GM21447 (cell line): ENCODE data around the gene GPM6B.

Experiments
- ATAC-seq: cut with Tn5 transposase; IDR thresholded peaks from one replicate; pipeline ENCODE4 v1.9.1; 2021; ENCODE audit not compliant: unreplicated experiment

The GPM6B gene

GRCh38 chrX:13825178-13825762, 8.4 kb upstream of the GPM6B start:
- ATAC-seq = no peak

- ATAC-seq = no peak
These were observed 7.9 kb upstream of the GPM6B start for GRCh38 chrX:13824746-13825145.

GRCh38 chrX:13821738-13822137, 4.8 kb upstream of the GPM6B start:
- ATAC-seq = no peak

- ATAC-seq = no peak
These were observed 717 bp downstream of the GPM6B start for GRCh38 chrX:13816176-13816575.

GRCh38 chrX:13815664-13816063, 1.2 kb downstream of the GPM6B start:
- ATAC-seq = no peak

- no peak for ATAC-seq
These were observed 8.0 kb downstream of the GPM6B start for GRCh38 chrX:13808865-13809264.

- ATAC-seq = no peak
These were observed 8.6 kb downstream of the GPM6B start for GRCh38 chrX:13808293-13808692.

GRCh38 chrX:13805241-13805640, 11.7 kb downstream of the GPM6B start:
- no peak for ATAC-seq

GRCh38 chrX:13803116-13803515, 13.8 kb downstream of the GPM6B start:
- ATAC-seq = no peak

- no peak for ATAC-seq
These were observed 18.7 kb downstream of the GPM6B start for GRCh38 chrX:13798184-13798583.

GRCh38 chrX:13797512-13797911, 19.4 kb downstream of the GPM6B start:
- no peak for ATAC-seq

GRCh38 chrX:13794417-13794816, 22.5 kb downstream of the GPM6B start:
- no peak for ATAC-seq

GRCh38 chrX:13793897-13794296, 23.0 kb downstream of the GPM6B start:
- no peak for ATAC-seq

- no peak for ATAC-seq
These were observed 25.3 kb downstream of the GPM6B start for GRCh38 chrX:13791559-13791958.

- ATAC-seq = no peak
These were observed 25.7 kb downstream of the GPM6B start for GRCh38 chrX:13791145-13791544.

- ATAC-seq = no peak
These were observed 26.4 kb downstream of the GPM6B start for GRCh38 chrX:13790206-13791131.

GRCh38 chrX:13786048-13786447, 30.8 kb downstream of the GPM6B start:
- ATAC-seq = no peak

- no peak for ATAC-seq
These were observed 35.9 kb downstream of the GPM6B start for GRCh38 chrX:13780868-13781427.

- no peak for ATAC-seq
These were observed 38.0 kb downstream of the GPM6B start for GRCh38 chrX:13778916-13779315.

- no peak for ATAC-seq
These were observed 40.5 kb downstream of the GPM6B start for GRCh38 chrX:13776387-13776786.

- no peak for ATAC-seq
These were observed 41.1 kb downstream of the GPM6B start for GRCh38 chrX:13775837-13776236.

GRCh38 chrX:13774696-13775095, 42.2 kb downstream of the GPM6B start:
- no peak for ATAC-seq
